ENCODE results near the gene APOL1. TPM values are rescaled to one million over a fixed set of nuclear protein-coding genes. Genes with fewer than 3 reads are reported as not detected.

The APOL1 gene
- polyA plus RNA-seq, 1 of the 3 experiments (the other 2 are of a cell fraction): 0.56 TPM

DNA sequence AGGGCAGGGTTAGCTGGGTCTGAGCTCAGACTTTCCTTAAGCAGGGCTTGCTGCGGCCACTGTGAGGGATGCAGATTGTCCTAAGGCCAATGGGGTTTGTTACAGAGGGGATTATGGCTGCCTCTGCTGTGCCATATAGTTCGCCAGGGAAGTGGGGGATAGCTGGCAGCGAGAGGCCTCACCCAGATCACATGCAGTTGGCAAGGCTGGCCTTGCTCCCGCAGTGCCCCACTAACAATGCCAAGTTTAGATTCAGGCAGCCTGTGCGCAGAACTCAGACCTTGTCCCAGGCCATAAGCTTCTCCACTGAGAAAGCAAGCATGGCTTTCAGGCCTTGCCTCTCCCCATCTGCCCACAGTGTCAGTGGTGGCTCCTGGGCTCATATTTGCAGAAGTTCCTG is 8.9 kb upstream of the APOL1 start:
- Histone ChIP-seq H3K27me3 (ENCODE audit: insufficient read depth) (no peaks in the 10 kb centered on the region), H3F3A (replicated peaks; ENCODE audit: insufficient read depth) (peaks cover 3% of the 10 kb centered on the region), H3K9ac (no peak overlapping the region), H3K4me3 (ENCODE audit: low read depth in 2 of 2, low read length in 1 of 2) (no peak overlapping the region), H3K4me1 (ENCODE audit: control insufficient read depth in 1 of 2, insufficient read depth in 2 of 2, low read depth in 1 of 2, low read length in 1 of 2) (peaks cover 0 to 4% of the 10 kb centered on the region in 2 experiments; a peak in 1 of 4 replicates), H3K79me2 (ENCODE audit: insufficient read depth) (no peaks in the 10 kb centered on the region), H3K4me2 (no peak overlapping the region), H3K9me2 (no peaks in the 10 kb centered on the region), H4K20me1 (ENCODE audit: insufficient read depth) (no peaks in the 10 kb centered on the region), H3K36me3 (replicated peaks in 1 of 2; ENCODE audit: control insufficient read depth in 1 of 2, insufficient read depth in 2 of 2, low read length in 1 of 2) (no peaks in the 10 kb centered on the region), H3K27ac (ENCODE audit: low read depth in 2 of 2, low read length in 1 of 2) (no peak overlapping the region), H2AFZ (ENCODE audit: low read depth) (no peak overlapping the region), H3K9me3 (no peaks in the 10 kb centered on the region)
- 77% methylated on average over 4 of the region's 5 CpGs for WGBS (ENCODE audit: low lambda C conversion rate)
- CTCF ChIA-PET: interaction anchor here (1.1 to 1.5 kb wide), 5 partner anchors 11 to 57 kb away, joined by 3 to 6 read pairs (median 3); no protein-coding TSS in a partner anchor
- DNase-seq: no peak
- TF ChIP-seq, protein P1, sequence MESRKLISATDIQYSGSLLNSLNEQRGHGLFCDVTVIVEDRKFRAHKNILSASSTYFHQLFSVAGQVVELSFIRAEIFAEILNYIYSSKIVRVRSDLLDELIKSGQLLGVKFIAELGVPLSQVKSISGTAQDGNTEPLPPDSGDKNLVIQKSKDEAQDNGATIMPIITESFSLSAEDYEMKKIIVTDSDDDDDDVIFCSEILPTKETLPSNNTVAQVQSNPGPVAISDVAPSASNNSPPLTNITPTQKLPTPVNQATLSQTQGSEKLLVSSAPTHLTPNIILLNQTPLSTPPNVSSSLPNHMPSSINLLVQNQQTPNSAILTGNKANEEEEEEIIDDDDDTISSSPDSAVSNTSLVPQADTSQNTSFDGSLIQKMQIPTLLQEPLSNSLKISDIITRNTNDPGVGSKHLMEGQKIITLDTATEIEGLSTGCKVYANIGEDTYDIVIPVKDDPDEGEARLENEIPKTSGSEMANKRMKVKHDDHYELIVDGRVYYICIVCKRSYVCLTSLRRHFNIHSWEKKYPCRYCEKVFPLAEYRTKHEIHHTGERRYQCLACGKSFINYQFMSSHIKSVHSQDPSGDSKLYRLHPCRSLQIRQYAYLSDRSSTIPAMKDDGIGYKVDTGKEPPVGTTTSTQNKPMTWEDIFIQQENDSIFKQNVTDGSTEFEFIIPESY (IDR thresholded peaks at IDR 0.05; ENCODE audit: borderline replicate concordance, low read depth): no peak
- TF ChIP-seq MEF2A (IDR thresholded peaks at IDR 0.05; ENCODE audit: borderline replicate concordance, low read depth): no peak
- no peak for TF ChIP-seq CHD2 (IDR thresholded peaks at IDR 0.05; ENCODE audit: low read length, partially characterized antibody)
- TF ChIP-seq, protein P2, sequence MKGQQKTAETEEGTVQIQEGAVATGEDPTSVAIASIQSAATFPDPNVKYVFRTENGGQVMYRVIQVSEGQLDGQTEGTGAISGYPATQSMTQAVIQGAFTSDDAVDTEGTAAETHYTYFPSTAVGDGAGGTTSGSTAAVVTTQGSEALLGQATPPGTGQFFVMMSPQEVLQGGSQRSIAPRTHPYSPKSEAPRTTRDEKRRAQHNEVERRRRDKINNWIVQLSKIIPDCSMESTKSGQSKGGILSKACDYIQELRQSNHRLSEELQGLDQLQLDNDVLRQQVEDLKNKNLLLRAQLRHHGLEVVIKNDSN (IDR thresholded peaks at IDR 0.05; ENCODE audit: borderline replicate concordance, low read depth): no peak
- no peak for TF ChIP-seq TCF12 (IDR thresholded peaks at IDR 0.05)
- TF ChIP-seq SMC3 (IDR thresholded peaks at IDR 0.05; ENCODE audit: low read depth, low read length): no peak
- TF ChIP-seq FOSL2 (IDR thresholded peaks at IDR 0.05; ENCODE audit: borderline replicate concordance, low read depth): no peak
- TF ChIP-seq, protein P3, sequence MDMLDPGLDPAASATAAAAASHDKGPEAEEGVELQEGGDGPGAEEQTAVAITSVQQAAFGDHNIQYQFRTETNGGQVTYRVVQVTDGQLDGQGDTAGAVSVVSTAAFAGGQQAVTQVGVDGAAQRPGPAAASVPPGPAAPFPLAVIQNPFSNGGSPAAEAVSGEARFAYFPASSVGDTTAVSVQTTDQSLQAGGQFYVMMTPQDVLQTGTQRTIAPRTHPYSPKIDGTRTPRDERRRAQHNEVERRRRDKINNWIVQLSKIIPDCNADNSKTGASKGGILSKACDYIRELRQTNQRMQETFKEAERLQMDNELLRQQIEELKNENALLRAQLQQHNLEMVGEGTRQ (IDR thresholded peaks at IDR 0.05; ENCODE audit: borderline replicate concordance, low read depth, low read length): no peak
- no peak for TF ChIP-seq POLR2AphosphoS5 (IDR thresholded peaks at IDR 0.05; ENCODE audit: low read depth, low read length)
- TF ChIP-seq, protein P4, sequence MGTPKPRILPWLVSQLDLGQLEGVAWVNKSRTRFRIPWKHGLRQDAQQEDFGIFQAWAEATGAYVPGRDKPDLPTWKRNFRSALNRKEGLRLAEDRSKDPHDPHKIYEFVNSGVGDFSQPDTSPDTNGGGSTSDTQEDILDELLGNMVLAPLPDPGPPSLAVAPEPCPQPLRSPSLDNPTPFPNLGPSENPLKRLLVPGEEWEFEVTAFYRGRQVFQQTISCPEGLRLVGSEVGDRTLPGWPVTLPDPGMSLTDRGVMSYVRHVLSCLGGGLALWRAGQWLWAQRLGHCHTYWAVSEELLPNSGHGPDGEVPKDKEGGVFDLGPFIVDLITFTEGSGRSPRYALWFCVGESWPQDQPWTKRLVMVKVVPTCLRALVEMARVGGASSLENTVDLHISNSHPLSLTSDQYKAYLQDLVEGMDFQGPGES (IDR thresholded peaks at IDR 0.05; ENCODE audit: low read depth, low read length): no peak
- no peak for TF ChIP-seq GATA2 (CRISPR knock-in tag; IDR thresholded peaks at IDR 0.05)
- TF ChIP-seq NRF1 (IDR thresholded peaks at IDR 0.05; ENCODE audit: low read depth, low read length): no peak
- TF ChIP-seq, protein P5, sequence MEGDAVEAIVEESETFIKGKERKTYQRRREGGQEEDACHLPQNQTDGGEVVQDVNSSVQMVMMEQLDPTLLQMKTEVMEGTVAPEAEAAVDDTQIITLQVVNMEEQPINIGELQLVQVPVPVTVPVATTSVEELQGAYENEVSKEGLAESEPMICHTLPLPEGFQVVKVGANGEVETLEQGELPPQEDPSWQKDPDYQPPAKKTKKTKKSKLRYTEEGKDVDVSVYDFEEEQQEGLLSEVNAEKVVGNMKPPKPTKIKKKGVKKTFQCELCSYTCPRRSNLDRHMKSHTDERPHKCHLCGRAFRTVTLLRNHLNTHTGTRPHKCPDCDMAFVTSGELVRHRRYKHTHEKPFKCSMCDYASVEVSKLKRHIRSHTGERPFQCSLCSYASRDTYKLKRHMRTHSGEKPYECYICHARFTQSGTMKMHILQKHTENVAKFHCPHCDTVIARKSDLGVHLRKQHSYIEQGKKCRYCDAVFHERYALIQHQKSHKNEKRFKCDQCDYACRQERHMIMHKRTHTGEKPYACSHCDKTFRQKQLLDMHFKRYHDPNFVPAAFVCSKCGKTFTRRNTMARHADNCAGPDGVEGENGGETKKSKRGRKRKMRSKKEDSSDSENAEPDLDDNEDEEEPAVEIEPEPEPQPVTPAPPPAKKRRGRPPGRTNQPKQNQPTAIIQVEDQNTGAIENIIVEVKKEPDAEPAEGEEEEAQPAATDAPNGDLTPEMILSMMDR (IDR thresholded peaks at IDR 0.05): no peak
- no peak for TF ChIP-seq RFX5 (IDR thresholded peaks at IDR 0.05; ENCODE audit: low read length)
- POLR2A ChIA-PET: no interaction called here
